Natural killer cell (primary cell): ENCODE results near the gene BICDL2. TPM values are rescaled to one million over a fixed set of nuclear protein-coding genes. Genes with fewer than 3 reads are reported as not detected.
"Not testable (repeated sequence)": the region's sequence is repeated elsewhere in the genome, so short reads cannot be mapped to it uniquely, and the experiment has no call there.

ENCODE experiments used
- ATAC-seq, 3 donors: fragments of 150-1000 bp in 2 of 3; fragments of 200-7000 bp in 1 of 3; cut with Tn5 transposase; 1 replicate in 1 of 3; 2 replicates in 2 of 3; pipeline ENCODE4 v1.10.0; 2021; ENCODE audit warnings: mild to moderate bottlenecking in 2 of 3, moderate library complexity in 2 of 3
- DNase-seq, 2 donors: peaks; one replicate each; pipeline versions ENCODE4 v3.0.0 to v3.0.0-alpha.2; 2013 to 2021; ENCODE audit warnings: mixed read lengths in 1 of 2
- H3K27ac ChIP-seq: one replicate; pipeline ENCODE4 v1.5.1; 2013; ENCODE audit warnings: mild to moderate bottlenecking, low read length
- H3K27me3 ChIP-seq: one replicate; pipeline ENCODE4 v1.6.1; 2013; ENCODE audit warnings: low read length; ENCODE audit not compliant: control insufficient read depth, insufficient read depth
- H3K36me3 ChIP-seq: one replicate; pipeline ENCODE4 v1.6.1; 2013; ENCODE audit warnings: low read length; ENCODE audit not compliant: control insufficient read depth, insufficient read depth
- H3K4me1 ChIP-seq: one replicate; pipeline ENCODE4 v1.6.1; 2013; ENCODE audit warnings: low read length; ENCODE audit not compliant: control insufficient read depth, insufficient read depth
- H3K4me3 ChIP-seq: one replicate; pipeline ENCODE4 v1.5.1; 2013; ENCODE audit warnings: low read length
- H3K9me3 ChIP-seq: one replicate; pipeline ENCODE4 v1.6.1; 2013; ENCODE audit warnings: low read length; ENCODE audit not compliant: control insufficient read depth, insufficient read depth
- H3K27ac Mint-ChIP-seq, 2 donors: one replicate each; pipeline ENCODE4 v1.8.0; 2022; ENCODE audit warnings: mild to moderate bottlenecking in 2 of 2, mixed read lengths in 2 of 2, moderate library complexity in 1 of 2
- H3K27me3 Mint-ChIP-seq, 2 donors: one replicate each; pipeline ENCODE4 v1.8.0; 2022; ENCODE audit warnings: low read depth in 2 of 2, mixed read lengths in 2 of 2
- H3K36me3 Mint-ChIP-seq: one replicate; pipeline ENCODE4 v1.8.0; 2022; ENCODE audit warnings: mixed read lengths
- H3K4me1 Mint-ChIP-seq, 2 donors: one replicate each; pipeline ENCODE4 v1.8.0; 2022; ENCODE audit warnings: mixed read lengths in 2 of 2
- H3K4me3 Mint-ChIP-seq: one replicate; pipeline ENCODE4 v1.8.0; 2022; ENCODE audit warnings: mild to moderate bottlenecking, moderate library complexity, mixed read lengths
- H3K9me3 Mint-ChIP-seq, 2 donors: one replicate each; pipeline ENCODE4 v1.8.0; 2022; ENCODE audit warnings: mixed read lengths in 2 of 2
- WGBS: methylation state at CpG from one replicate; pipeline ENCODE4 v1.1.7; 2013; ENCODE audit warnings: missing lambda C conversion rate; ENCODE audit not compliant: insufficient coverage; 5-methylcytosine and 5-hydroxymethylcytosine counted together
- intact Hi-C: fragments of 100-400 bp; cut with micrococcal nuclease; formaldehyde crosslinking; loops from one replicate; pipeline ENCODE4 v1.14.2; 2022
- total RNA-seq, 4 donors: library from RNA; stranded (reverse); fragments of 120-200 nt in 1 of 4; gene quantifications; one replicate each; pipeline versions ENCODE4 v1.2.3 to v1.2.4, GENCODE V29; 2013 to 2022
- TF ChIP-seq, protein P1 (sequence below): fragments of 200-600 bp; IDR thresholded peaks from one replicate; pipeline ENCODE4 v1.8.0; 2022; ENCODE audit warnings: antibody characterized with exemption

Gene BICDL2
- total RNA-seq, 3 donors from 2014 or later (not counting 1 experiment from before 2014, with no cell fraction given) = not detected

DNA sequence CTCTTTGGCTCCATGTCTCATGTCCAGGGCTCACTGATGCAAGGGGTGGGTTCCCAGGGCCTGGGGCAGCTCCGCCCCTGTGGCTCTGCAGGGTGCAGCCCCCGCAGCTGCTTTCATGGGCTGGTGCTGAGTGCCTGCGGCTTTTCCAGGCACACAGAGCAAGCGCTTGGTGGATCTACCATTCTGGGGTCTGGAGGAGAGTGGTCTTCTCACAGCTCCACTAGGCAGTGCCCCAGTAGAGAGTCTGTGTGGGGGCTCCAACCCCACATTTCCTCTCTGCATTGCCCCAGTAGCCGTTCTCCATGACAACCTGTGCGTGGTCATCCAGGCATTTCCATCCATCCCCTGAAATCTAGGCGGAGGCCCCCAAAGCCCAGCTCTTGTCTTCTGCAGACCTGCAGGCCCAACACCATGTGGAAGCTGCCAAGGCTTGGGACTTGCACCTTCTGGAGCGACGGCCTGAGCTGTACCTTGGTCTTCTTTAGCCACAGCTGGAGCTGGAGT is 33.9 kb upstream of the BICDL2 start:
- intact Hi-C loops = no loop called here
- H3K4me3 Mint-ChIP-seq = peak overlapping the region; percentile 73
- peak overlapping the region; percentile 92 to 95 for H3K27ac Mint-ChIP-seq
- H3K9me3 Mint-ChIP-seq = no peaks in the 10 kb centered on the region
- Histone ChIP-seq H3K36me3 (peaks cover 13% of the 10 kb centered on the region), H3K9me3 (no peaks in the 10 kb centered on the region), H3K27ac (peak overlapping the region; percentile 2), H3K4me1 (peaks cover 99% of the 10 kb centered on the region), H3K27me3 (no peaks in the 10 kb centered on the region), H3K4me3 (no peak overlapping the region)
- DNase-seq (no peak), ATAC-seq (no peak)
- H3K36me3 Mint-ChIP-seq = no peaks in the 10 kb centered on the region
- no peaks in the 10 kb centered on the region for H3K27me3 Mint-ChIP-seq
- H3K4me1 Mint-ChIP-seq = peaks cover 74 to 89% of the 10 kb centered on the region in 2 donors
- TF ChIP-seq, protein P1, sequence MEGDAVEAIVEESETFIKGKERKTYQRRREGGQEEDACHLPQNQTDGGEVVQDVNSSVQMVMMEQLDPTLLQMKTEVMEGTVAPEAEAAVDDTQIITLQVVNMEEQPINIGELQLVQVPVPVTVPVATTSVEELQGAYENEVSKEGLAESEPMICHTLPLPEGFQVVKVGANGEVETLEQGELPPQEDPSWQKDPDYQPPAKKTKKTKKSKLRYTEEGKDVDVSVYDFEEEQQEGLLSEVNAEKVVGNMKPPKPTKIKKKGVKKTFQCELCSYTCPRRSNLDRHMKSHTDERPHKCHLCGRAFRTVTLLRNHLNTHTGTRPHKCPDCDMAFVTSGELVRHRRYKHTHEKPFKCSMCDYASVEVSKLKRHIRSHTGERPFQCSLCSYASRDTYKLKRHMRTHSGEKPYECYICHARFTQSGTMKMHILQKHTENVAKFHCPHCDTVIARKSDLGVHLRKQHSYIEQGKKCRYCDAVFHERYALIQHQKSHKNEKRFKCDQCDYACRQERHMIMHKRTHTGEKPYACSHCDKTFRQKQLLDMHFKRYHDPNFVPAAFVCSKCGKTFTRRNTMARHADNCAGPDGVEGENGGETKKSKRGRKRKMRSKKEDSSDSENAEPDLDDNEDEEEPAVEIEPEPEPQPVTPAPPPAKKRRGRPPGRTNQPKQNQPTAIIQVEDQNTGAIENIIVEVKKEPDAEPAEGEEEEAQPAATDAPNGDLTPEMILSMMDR = no peak
- 92% methylated on average over 9 of the region's 9 CpGs for WGBS

DNA sequence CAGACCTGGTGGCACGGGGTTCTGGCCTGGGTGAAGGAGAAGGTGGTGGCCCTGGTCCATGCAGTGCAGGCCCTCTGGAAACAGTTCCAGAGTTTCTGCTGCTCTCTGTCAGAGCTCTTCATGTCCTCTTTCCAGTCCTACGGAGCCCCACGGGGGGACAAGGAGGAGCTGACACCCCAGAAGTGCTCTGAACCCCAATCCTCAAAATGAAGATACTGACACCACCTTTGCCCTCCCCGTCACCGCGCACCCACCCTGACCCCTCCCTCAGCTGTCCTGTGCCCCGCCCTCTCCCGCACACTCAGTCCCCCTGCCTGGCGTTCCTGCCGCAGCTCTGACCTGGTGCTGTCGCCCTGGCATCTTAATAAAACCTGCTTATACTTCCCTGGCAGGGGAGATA is 32.4 kb upstream of the BICDL2 start:
- intact Hi-C loops, H3K27me3 ChIP-seq, H3K4me3 ChIP-seq, H3K27me3 Mint-ChIP-seq, ATAC-seq, H3K36me3 Mint-ChIP-seq, DNase-seq, H3K9me3 Mint-ChIP-seq, H3K9me3 ChIP-seq: not testable (repeated sequence)
- Mint-ChIP-seq H3K4me1 (peaks cover 63 to 85% of the 10 kb centered on the region in 2 donors), H3K27ac (peak overlapping the region; percentile 92 to 95), H3K4me3 (peak overlapping the region; percentile 73)
- 89% methylated on average over 10 of the region's 11 CpGs for WGBS
- Histone ChIP-seq H3K27ac (peak overlapping the region; percentile 41), H3K36me3 (peaks cover 13% of the 10 kb centered on the region), H3K4me1 (peaks cover 99% of the 10 kb centered on the region)

DNA sequence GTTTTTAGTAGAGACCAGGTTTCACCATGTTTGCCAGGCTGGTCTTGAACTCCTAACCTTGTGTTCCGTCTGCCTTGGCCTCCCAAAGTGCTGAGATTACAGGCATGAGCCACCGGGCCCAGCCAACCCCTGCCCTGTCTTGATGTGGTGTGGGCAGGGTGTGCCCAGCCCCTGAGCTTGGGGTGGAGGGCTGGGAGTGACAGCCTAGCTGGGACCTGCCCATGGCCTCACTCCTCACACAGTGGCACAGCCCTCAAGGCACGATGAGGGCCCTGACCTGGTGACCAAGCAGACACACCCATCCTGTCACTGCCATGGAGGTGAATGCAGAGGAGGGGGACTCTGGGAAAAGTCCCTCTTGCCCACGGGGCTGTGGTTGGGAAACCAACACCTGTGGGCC is 31.7 kb upstream of the BICDL2 start:
- Histone ChIP-seq H3K4me1 (peaks cover 94% of the 10 kb centered on the region), H3K27ac (peak overlapping the region; percentile 69), H3K27me3 (no peaks in the 10 kb centered on the region), H3K9me3 (no peaks in the 10 kb centered on the region), H3K36me3 (peaks cover 13% of the 10 kb centered on the region), H3K4me3 (peak overlapping the region; percentile 55)
- no peak for ATAC-seq
- H3K4me3 Mint-ChIP-seq = peak overlapping the region; percentile 96
- no peaks in the 10 kb centered on the region for H3K27me3 Mint-ChIP-seq
- peak in 1 of 2 donors; percentile 37 for DNase-seq
- peaks cover 57 to 84% of the 10 kb centered on the region in 2 donors for H3K4me1 Mint-ChIP-seq
- TF ChIP-seq, protein P1 = no peak
- no peaks in the 10 kb centered on the region for H3K36me3 Mint-ChIP-seq
- H3K27ac Mint-ChIP-seq = peak overlapping the region; percentile 92 to 95
- WGBS = 46% methylated on average over 3 of the region's 4 CpGs
- intact Hi-C loops = no loop called here
- H3K9me3 Mint-ChIP-seq = no peaks in the 10 kb centered on the region

DNA sequence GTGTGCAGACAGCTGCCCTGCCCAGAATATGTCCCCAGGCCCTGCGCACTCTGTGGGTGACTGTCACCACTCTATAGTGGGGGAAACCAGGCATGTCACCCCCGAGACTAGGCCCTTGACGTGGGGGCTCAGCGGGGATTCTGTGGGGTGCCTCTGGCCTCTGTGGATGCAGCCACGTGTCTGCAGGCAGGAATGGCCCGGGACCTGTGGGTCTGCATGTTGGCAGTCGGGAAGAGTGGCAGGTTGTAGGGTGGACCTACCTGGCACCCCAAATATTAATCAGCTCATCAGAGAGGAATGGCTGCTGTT is 29.6 kb upstream of the BICDL2 start:
- H3K4me3 ChIP-seq = peak overlapping the region; percentile 55

More for the DNA sequence above, 29.6 kb upstream of the BICDL2 start:
- Mint-ChIP-seq H3K9me3 (no peaks in the 10 kb centered on the region), H3K27ac (peak overlapping the region; percentile 92 to 95), H3K4me3 (peak overlapping the region; percentile 96), H3K27me3 (no peaks in the 10 kb centered on the region), H3K36me3 (no peaks in the 10 kb centered on the region), H3K4me1 (peaks cover 41 to 73% of the 10 kb centered on the region in 2 donors)
- WGBS = 74% methylated on average over 7 of the region's 7 CpGs
- TF ChIP-seq, protein P1 = no peak
- intact Hi-C loops = no loop called here
- Histone ChIP-seq H3K9me3 (no peaks in the 10 kb centered on the region), H3K27me3 (no peaks in the 10 kb centered on the region), H3K27ac (peak overlapping the region; percentile 90), H3K36me3 (peaks cover 13% of the 10 kb centered on the region), H3K4me1 (peaks cover 73% of the 10 kb centered on the region)
- peak in 1 of 2 donors; percentile 33 for DNase-seq
- no peak for ATAC-seq
